Measurements from ENCODE around the gene PVALB.

Gene PVALB, protein sequence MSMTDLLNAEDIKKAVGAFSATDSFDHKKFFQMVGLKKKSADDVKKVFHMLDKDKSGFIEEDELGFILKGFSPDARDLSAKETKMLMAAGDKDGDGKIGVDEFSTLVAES

DNA sequence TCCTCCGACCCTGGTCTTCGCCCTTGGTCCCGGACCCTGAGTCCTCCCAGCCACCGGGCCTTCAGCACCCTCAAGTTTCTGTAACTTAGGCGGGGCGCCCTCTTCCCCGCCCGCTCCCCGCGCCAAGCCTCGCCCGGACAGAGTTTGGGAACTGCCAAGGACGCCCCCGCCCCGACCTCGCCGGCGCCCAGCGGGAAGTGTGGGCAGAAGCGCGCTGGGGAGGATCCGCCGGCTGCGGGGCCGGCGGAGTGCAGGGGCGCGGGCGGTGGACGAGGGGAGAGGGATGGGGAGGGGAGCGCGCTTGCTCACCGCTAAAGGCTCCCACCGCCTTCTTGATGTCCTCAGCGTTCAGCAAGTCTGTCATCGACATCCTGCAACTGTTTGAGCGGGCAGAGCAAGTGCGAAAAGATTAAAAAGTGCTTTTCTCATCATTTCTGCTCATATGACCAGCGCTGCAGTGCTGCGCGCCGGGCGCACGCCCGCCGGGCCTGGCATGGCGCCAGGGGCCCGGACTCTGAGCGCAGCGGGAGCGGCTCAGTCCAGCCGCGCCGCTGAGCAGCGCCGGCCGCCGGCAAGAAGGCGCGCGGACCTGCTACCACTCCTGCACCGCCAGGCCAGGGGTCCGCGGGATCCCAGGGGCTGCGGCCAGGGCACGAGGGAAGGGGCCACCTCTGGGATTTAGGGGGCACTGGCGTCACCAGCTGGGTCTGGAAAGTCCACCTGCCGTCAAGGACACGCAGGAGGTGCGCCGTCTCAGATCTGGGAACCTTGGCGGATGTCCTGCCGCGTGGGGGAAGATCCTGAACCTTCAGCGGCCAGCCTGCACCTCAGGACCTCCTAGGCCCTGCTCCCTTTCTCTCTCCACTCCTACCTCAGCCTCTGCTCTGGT lies at the start of gene PVALB:
TSS of gene PVALB (minus strand) at position 400 of the 889 bp plus-strand sequence. CDS start at position 370, 30 bp downstream.
- in situ Hi-C loops (cut with MboI; ENCODE audit: low sequenced_read_pairs), result no loop called here

DNA sequence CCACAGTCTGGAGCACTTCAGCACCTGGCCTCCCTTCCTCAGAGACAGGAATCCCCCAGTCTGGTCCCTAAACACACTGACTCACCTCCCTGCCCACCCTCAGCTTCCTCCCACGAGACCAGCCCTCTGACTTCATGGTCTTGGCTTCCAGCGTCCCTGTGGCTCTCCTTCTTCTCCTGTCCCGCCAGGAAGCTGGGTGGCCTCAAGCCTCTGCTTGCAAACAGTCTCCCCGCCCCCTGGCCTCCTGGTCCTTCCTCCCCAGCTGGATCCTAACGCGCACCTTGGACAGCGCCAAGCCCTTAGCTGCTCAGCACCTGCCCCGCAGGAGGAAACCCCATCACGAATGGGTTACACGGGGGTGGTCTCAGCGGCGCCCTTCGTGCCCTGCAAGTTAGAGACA lies 48.5 kb upstream of the PVALB start:
- in situ Hi-C loops (cut with MboI; ENCODE audit: low sequenced_read_pairs), result no loop called here

DNA sequence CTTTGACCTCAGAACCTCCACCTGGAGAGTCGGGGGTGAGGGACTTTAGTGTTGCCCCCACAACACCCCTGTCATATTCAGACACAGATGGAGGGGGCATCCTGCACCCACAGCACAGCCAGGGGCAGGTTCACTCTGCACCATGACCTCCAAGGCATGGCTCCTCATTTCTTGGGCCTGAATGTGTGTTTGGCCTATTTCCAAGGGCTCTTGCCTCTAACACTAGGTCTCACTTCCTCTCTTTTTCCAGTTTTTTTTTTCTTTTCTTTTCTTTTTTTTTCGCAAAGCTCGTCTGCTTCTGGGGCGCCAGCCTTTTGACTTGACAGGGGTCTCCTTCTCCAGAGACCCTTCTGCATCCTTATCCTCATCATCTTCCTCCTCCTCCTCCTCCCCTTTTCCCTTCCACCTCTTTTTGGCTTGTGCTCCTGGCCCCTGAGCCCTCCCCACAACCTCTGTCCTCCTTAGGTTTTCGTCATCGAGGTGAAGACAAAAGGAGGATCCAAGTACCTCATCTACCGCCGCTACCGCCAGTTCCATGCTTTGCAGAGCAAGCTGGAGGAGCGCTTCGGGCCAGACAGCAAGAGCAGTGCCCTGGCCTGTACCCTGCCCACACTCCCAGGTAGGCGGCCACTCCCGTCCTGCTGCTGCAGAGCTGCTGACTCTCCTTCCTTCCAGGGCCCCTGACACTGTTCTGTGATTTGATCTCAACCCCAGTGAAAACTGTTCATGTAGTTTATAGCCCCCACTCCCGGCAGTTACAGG lies 47.8 kb upstream of the PVALB start:
- in situ Hi-C loops (cut with MboI; ENCODE audit: low sequenced_read_pairs), result no loop called here

DNA sequence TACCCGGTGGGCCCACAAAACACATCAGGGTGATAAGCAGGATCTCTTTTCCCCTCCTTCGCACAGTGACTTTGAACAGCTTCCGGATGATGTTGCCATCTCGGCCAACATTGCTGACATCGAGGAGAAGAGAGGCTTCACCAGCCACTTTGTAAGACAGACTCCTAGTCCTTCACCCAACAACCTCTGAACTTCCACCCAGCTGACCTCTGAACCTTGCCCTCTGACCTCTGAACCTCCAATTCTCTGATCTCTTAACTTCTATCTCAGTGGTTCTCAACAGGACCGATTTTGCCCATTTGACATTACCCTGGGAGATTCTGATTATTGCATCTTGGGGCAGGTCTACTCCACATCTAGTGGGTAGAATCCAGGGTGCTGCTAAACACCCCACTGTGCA lies 47.1 kb upstream of the PVALB start:
- in situ Hi-C loops (cut with MboI; ENCODE audit: low sequenced_read_pairs), result no loop called here

DNA sequence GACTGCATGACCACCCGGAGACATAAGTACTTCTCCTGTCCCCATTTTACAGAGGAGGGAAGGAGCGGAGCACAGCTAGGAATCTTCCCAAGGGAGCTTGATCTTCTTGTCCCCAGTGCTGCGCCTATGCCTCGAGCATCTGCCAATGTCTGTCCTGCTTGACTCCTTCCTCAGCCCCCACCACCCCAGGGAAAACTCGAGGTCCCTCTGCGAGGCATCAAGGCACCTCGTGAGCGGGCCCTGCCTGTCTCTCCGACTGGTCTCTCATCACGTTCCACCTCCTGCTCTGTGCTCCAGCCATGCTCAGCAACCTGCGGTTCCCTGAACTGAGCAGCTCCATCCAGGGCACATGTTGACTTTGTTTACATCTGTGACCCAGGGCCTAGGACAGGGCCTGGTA lies 46.4 kb upstream of the PVALB start:
- in situ Hi-C loops (cut with MboI; ENCODE audit: low sequenced_read_pairs), result no loop called here

DNA sequence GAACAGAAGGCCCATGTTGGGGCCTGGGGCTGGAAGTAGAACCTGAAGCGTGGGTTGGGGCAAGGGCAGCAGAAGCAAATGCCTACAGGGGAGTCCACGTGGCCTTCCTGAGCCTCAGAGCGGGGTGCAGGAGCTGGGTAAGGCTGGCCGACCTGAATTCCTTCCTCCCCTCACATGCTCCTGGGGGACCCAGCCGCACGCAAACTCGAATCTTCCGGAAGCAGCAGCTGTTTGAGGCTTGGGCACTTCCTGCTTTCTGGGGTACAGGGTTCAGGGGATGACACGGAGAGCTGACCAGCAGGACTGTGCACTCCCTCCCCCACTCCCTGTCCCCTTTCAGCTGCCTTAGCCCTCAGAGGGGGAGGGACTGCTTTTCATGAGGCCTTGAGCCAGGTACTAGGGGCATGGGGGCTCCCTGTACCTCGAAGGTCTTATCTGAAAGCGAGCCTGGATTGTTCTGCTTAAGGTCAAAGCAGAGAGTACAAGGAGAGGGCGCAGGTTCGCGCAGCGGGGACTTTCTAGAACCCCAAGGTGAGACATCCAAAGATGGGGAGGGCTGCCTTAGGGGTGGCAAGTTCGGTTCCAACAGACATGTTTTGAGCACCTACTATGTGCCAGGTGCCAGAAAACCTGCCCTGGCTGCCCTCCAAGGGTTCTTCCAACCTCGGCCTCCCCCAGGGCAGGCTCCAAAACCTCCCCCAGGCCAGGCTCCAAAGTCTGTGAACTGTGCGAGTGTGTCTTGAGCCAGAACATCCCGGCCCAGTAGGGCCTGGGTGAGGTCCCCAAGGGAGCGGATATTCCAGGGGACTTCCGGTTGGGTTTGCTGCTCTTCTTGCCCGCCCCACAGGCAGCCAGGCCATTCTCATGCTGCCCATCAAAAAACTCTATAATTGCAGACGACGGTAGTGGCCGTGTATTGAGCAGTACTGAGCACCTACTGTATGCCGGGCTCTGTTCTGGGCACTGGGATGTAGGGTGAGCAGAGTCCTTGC lies 45.7 kb upstream of the PVALB start:
- in situ Hi-C loops (cut with MboI; ENCODE audit: low sequenced_read_pairs), result no loop called here

DNA sequence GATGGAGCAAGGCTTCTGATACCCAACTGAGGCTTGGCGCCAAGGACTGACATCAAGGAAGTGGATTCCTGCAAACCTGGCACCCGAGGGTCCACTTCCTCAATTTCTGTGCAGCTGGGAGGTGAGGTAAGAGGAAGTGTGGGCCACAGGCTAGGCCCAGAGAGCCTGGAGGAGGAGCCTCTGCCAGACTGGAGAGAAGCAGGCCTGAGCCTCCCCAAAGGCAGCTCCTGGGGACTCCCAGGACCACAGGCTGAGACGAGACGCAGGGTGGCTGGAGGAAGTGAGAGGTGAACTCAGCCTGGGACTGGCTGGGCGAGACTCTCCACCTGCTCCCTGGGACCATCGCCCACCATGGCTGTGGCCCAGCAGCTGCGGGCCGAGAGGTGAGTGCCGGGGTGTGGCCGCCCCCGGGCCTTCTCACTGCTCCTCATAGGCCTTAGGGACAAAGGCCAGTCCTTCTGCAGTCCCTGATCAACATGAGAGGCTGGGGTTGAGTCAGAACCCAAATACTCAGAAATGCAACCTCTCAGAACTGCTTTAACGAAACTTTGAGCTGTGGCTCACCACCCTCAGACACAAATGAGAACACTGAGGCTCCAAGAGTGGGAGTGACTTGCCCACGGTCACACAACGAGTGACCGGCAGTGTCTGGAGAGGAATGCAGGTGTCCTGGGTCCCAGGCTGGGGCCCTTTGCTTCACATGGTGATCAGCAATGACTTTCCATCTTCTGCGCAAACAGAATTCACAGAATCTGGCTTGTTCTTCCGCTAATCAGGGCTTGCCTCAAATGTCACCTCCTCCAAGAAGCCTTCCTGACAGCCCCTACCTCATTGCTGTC lies 44.2 kb upstream of the PVALB start, which contains the start of gene NCF4:
TSS of gene NCF4 (plus strand) at position 186 of the 839 bp plus-strand sequence. CDS start at position 352, 166 bp downstream.
- in situ Hi-C loops (cut with MboI; ENCODE audit: low sequenced_read_pairs), result no loop called here

DNA sequence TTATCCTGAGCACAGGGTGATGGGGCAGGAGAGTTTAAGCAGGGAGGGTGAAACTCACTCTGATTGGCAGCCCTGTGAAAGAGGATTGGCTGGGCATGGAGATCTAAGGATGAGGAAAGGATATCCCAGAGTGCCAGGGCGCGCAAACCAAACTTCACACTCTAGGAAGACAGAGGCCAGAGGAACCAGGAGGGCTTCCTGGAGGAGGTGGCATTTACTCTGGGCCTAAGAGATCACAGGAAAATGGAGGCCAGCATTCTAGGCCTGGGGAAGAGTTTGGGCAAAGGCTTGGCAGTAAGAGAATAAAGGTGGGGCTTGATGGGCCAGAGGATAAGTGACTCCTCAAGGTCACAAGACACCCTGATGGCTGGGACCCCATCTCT lies 43.6 kb upstream of the PVALB start:
- in situ Hi-C loops (cut with MboI; ENCODE audit: low sequenced_read_pairs), result no loop called here

DNA sequence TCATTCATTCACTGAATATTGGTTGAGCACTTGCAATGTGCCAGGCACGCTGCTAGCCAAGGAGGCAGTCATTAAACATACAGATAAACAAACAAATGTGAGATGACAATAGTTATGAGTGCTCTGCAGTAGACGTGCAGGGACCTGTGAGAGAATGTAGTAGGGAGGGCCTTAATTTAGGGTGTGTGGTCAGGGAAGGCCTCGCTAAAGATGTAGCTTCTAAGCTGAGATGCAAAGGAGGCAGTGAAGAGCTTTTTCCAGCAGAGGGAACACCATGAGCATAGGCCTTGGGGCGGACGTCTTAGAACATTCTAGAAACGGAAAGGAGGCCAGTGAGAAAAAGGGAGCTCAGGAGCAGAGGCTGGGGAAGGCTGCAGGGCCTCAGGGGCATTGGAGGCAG lies 43.2 kb upstream of the PVALB start:
- in situ Hi-C loops (cut with MboI; ENCODE audit: low sequenced_read_pairs), result no loop called here

DNA sequence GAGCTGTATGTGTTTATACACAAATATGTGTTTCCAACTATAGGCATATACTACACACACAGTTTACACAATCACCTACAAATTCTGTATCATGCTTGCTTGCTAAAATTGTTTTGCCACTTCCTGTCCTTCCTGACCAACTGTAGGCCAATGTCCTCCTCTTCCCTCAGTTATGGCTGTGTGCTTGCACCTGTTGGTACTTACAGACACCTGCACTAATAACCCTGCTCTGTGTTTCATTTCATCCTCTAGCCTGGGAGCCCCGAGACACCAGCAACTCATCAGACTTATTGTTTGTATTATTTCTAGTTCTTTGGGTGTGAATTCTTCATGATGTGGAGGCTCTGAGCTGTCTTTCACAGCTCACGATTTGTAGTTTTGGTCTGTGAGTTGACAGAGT lies 42.1 kb upstream of the PVALB start:
- in situ Hi-C loops (cut with MboI; ENCODE audit: low sequenced_read_pairs), result no loop called here

DNA sequence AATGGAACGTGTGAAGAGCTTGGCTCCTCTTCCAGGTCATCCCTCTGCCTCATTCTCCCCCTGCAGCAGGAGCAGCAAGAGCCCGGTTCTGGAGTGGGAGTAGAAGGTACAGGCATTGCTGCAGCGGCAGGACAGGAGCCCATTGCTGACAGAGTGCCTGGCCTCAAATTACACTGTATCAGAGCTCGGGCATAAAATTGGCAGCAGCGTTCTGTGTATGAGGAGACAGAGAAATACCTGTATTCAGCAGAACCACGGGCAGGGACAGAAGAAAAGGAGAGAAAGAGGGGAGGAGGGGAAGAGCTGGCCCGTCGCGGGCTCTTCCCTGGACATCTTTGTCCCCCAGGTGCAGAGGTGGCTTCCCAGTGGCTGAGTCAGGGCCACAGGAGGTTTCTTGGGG lies 41.3 kb upstream of the PVALB start:
- in situ Hi-C loops (cut with MboI; ENCODE audit: low sequenced_read_pairs), result no loop called here

DNA sequence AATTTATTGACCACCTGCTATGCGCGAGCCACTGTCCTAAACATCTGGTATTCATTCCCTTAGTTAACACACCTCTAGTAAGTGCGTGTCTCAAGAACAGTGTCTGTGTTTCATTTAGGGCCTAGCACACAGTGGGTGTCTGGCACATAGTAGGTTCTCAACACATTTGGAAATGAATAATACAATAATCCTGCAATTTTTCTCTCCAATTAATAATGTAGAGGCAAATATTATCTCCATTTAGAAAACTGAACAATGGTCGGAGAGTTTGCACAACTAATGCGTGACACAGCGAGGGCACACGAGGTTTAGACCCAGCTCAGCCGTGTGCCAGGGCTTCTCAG lies 39.9 kb upstream of the PVALB start:
- in situ Hi-C loops (cut with MboI; ENCODE audit: low sequenced_read_pairs), result no loop called here

DNA sequence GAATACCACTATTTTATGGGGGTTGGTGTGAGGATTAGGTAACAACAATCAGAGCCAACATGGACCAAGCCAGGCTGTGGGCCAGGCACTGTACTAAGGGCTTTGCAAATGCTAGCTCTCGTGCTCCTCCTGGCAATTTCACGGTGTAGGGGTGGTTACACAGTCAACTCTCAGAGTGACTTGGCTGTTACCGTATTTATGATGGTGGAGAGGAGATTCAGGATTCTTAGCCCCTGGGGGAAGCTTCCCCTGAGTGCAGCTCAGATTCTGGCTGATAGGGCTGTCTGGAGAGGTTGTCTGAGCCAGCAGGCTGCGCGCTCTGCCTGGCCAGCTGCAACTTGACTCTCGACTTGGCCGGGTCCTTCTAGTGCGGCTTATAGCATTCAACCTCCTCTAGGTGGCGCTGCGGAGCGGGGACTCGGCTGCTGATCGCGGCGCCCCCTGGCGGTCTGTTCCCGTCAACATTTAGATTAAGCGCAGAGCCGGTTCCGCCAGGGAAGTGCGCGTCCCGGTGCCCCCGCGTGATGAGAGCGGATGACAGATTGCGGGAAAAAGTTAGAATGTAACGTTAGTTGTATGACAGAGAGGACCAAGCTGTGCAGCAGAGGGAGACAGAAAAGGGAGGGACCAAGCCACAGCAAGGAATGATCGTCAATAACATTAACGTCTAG lies 39.4 kb upstream of the PVALB start:
- in situ Hi-C loops (cut with MboI; ENCODE audit: low sequenced_read_pairs), result no loop called here

DNA sequence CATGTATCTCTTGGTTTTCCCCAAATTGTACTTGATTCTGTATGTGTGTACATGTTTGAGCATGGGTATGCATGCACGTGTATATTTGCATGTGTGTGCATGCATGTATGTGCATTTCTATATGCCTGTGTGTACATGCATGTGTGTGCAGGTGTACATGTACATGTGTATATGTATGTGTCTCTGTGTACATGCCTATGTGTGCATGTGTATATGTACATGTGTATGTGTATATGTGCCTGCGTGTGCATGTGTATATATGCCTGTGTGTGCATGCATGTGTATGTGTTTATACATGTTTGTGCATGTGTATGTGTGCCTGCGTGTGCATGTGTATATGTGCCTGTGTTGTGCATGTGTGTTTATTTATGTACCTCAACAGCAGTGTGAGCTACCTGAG lies 38.6 kb upstream of the PVALB start:
- in situ Hi-C loops (cut with MboI; ENCODE audit: low sequenced_read_pairs), result no loop called here

DNA sequence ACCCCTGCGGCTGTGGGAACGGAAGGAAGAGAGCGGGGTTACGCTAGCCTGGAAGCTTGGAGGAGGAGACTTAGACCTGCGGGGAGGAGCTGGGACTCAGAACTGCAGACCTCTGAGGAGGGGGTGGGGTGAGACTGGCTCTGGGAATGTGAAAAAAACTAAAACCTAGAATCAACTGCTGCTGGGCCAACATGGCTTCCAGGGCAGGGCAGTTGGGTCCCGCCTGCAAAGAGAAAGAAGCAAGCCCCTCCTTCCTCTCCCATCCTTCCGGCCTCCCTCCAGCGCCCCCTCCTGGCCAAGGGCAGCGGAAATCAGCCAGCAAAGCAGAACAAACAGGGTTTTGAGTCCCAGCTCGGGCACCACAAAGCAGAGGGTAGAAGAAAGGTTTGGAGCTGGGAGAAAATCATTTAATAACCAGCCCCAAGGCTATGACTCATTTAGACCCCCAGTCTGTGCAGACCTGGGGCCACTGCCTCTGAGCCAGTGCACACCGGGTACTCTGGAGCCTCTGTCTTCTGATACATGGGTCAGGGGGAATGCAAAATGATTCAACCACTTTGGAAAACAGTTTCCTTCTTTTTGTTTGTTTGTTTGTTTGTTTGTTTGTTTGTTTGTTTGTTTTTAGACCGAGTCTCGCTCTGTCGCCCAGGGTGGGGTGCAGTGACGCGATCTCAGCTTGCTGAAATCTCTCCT lies 36.7 kb upstream of the PVALB start:
- in situ Hi-C loops (cut with MboI; ENCODE audit: low sequenced_read_pairs), result no loop called here

DNA sequence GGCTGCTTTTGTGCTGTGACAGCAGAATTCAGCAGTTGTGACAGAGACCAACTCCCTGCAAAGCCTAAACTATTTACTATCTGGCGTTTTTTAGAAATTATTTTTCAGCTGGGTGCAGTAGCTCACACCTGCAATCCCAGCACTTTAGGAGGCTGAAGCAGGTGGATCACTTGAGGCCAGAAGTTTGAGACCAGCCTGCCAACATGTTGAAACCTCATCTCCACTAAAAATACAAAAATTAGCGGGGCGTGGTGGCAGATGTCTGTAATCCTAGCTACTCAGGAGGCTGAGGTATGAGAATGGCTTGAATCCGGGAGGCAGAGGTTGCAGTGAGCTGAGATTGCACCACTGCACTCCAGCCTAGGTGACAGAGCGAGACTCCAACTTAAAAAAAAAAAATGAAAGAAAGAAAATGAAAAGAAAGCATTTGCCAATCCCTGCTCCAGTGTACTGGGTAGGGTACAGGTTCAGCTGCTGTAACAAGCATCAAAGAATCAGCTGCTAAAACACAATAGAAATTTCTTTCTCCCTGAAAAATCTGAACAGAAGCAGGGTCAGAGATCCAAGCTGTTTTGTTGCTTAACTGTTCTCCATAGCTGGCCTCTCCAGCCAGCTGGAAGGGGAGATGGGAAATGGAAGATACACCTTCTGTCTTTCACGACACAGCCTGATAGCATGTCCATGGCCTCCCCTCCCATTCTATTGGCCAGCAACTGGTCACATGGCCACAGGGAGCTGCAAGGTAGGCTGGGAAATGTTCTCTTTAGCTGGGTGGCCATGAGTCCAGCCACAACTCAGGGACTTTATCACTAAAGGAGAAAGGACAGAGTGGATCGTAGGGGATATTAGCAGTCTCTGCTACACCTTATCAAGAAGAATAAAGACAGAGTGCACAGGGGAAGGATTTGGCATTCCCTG lies 35.5 kb upstream of the PVALB start:
- in situ Hi-C loops (cut with MboI; ENCODE audit: low sequenced_read_pairs), result no loop called here

DNA sequence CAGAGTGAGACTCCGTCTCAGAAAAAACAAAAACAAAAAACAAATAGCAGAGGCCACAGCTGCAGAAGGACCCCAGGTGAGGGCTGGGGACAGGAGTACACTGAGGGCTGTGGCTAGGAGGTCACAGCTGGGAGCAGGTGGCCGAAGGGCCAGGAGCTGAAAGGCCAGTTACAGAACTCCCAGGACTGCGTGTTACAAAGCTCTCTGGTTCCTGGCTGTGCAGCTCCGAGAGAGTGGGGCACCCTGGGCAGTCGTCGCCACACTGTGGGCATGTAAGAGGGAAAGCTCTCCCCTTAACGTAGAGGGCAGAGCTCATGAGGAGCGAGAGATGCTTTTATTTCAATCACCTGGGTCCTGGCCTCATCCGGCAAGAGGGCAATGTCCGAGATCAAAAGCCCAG lies 33.8 kb upstream of the PVALB start:
- in situ Hi-C loops (cut with MboI; ENCODE audit: low sequenced_read_pairs), result no loop called here

DNA sequence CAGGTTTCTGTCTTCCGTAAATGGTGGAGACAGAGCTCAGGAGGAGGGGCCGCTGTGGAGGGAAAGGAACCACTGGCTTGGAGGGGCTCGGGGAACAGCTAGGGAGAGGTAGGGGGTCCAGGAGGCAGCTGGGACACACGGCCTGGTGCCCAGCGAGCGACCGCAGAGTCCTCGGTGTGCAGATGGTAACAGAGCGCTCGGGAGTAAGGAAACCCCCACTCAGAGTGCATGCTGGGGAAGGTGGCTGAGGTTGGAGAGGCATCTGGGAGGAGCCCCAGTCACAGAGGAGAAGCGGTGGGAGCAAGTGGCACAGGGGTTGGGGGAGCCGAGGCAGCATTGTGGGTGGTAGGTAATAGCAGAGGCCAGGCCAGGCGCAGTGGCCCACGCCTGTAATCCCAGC lies 33.2 kb upstream of the PVALB start:
- in situ Hi-C loops (cut with MboI; ENCODE audit: low sequenced_read_pairs), result no loop called here

All from HL-60/S4 treated with retinoic acid at 250 ng/mL for 4 days and 3 days (cell line).